Measurements from ENCODE around the gene COQ8B.

DNA sequence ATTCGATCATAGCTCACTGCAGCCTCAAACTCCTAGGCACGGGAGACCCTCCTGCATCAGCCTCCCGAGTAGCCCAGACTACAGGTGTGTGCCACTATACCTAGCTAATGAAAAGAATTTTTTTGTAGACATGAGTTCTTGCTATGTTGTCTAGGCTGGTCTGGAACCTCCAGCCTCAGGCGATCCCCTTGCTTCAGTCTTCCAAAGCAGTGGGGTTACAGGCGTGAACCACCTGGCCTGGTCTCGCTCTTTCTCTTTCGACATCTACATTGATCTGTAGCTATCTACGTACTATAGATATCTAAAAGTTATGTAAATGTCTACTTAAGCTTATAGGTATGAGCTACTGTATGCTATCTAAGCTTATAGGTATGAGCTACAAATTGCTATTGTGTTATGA, 58.7 kb downstream of the COQ8B start:
- TF ChIP-seq, protein P1, sequence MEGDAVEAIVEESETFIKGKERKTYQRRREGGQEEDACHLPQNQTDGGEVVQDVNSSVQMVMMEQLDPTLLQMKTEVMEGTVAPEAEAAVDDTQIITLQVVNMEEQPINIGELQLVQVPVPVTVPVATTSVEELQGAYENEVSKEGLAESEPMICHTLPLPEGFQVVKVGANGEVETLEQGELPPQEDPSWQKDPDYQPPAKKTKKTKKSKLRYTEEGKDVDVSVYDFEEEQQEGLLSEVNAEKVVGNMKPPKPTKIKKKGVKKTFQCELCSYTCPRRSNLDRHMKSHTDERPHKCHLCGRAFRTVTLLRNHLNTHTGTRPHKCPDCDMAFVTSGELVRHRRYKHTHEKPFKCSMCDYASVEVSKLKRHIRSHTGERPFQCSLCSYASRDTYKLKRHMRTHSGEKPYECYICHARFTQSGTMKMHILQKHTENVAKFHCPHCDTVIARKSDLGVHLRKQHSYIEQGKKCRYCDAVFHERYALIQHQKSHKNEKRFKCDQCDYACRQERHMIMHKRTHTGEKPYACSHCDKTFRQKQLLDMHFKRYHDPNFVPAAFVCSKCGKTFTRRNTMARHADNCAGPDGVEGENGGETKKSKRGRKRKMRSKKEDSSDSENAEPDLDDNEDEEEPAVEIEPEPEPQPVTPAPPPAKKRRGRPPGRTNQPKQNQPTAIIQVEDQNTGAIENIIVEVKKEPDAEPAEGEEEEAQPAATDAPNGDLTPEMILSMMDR (IDR thresholded peaks at IDR 0.05) = no peak
- no peak for TF ChIP-seq EP300 (IDR thresholded peaks at IDR 0.05)

Data from sigmoid colon (tissue), 4 donors.